Thyroid gland (tissue), 4 donors: ENCODE results near the gene DAAM2.

Experiments
- CTCF ChIP-seq, 6 experiments: fragments of 200-600 bp in 3 of 6; fragments of 450-650 bp in 3 of 6; sonication (generic) in 3 of 6; IDR thresholded peaks; one replicate each; pipeline ENCODE4 v1.5.1; 2016 to 2019; ENCODE audit warnings: antibody characterized with exemption in 6 of 6, mild to moderate bottlenecking in 2 of 6, inconsistent platforms in 1 of 6, moderate library complexity in 1 of 6
- POLR2A ChIP-seq, 2 donors: fragments of 450-650 bp; IDR thresholded peaks; one replicate each; pipeline ENCODE4 v1.6.1; 2017; ENCODE audit warnings: antibody characterized with exemption in 2 of 2, mild to moderate bottlenecking in 2 of 2, moderate library complexity in 1 of 2

DNA sequence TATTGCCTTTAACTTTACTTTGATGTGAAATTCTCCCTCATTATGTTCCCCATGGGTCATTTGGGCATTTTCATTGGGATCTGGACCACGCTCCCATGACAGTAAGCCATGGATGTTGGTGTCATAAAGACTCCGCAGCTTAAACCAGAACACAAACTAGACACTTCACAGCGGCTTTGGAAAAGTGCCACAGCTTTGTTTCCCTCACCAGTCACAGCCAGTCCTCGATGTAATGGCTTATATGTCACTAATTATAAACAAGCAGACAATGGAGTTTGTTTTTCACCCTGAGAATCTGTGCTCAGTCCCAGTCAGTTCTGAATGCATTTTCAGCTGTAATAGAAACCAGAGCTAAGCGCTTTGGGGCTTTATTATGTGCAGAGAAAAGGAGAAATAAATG is 23.2 kb upstream of the DAAM2 start:
- TF ChIP-seq CTCF (IDR thresholded peaks at IDR 0.05) (no peak), POLR2A (IDR thresholded peaks at IDR 0.05) (no peak)
